ENCODE data around the gene PIGX.

GRCh38 chr3:196670339-196670738 lies 41.8 kb upstream of the PIGX start:
- TF ChIP-seq CTCF (conservative IDR thresholded peaks at IDR 0.05) = no peak
- TF ChIP-seq ZFX (IDR thresholded peaks at IDR 0.05) = no peak
